CD4-positive, CD25-positive, alpha-beta regulatory T cell (primary cell): ENCODE data around the gene VPS11. TPM values are rescaled to one million over a fixed set of nuclear protein-coding genes. Genes with fewer than 3 reads are reported as not detected.
"Not testable (repeated sequence)": the region's sequence is repeated elsewhere in the genome, so short reads cannot be mapped to it uniquely, and the experiment has no call there.

Source experiments
- ATAC-seq, 2 donors: fragments of 150-1000 bp; cut with Tn5 transposase; one replicate each; pipeline ENCODE4 v1.10.0; 2021; ENCODE audit warnings: low read depth in 2 of 2, moderate number of reproducible peaks in 2 of 2, moderate library complexity in 1 of 2
- DNase-seq, 3 donors: peaks; one replicate each; pipeline versions ENCODE4 v3.0.0 to v3.0.0-alpha.2; 2012 to 2022; ENCODE audit warnings: mixed read lengths in 1 of 3
- H3K27ac ChIP-seq: one replicate; pipeline ENCODE4 v1.7.0; 2013; ENCODE audit warnings: mild to moderate bottlenecking, low read length; ENCODE audit not compliant: insufficient read depth, poor library complexity, severe bottlenecking
- H3K27me3 ChIP-seq: one replicate; pipeline ENCODE4 v1.7.0; 2013; ENCODE audit warnings: low read length; ENCODE audit not compliant: control insufficient read depth, insufficient read depth
- H3K36me3 ChIP-seq: one replicate; pipeline ENCODE4 v1.7.0; 2013; ENCODE audit warnings: mild to moderate bottlenecking, low read length, moderate library complexity; ENCODE audit not compliant: control insufficient read depth, insufficient read depth
- H3K4me1 ChIP-seq: 2 replicates; pipeline ENCODE4 v1.7.0; 2013; ENCODE audit warnings: mild to moderate bottlenecking, low read length; ENCODE audit not compliant: insufficient read depth, control insufficient read depth, poor library complexity, severe bottlenecking
- H3K4me3 ChIP-seq: one replicate; pipeline ENCODE4 v1.7.0; 2013; ENCODE audit warnings: low read depth, mild to moderate bottlenecking, low read length, moderate library complexity
- H3K9me3 ChIP-seq, 2 experiments: 1 replicate in 1 of 2; 2 replicates in 1 of 2; pipeline ENCODE4 v1.7.0; 2013; ENCODE audit warnings: low read length in 2 of 2, mild to moderate bottlenecking in 1 of 2, moderate library complexity in 1 of 2; ENCODE audit not compliant: control insufficient read depth in 2 of 2
- H3K27ac Mint-ChIP-seq, 3 donors: one replicate each; pipeline ENCODE4 v1.8.0; 2020 to 2022; ENCODE audit warnings: mild to moderate bottlenecking in 3 of 3, mixed read lengths in 3 of 3, moderate library complexity in 2 of 3
- H3K27me3 Mint-ChIP-seq: one replicate; pipeline ENCODE4 v1.8.0; 2022; ENCODE audit warnings: mild to moderate bottlenecking, mixed read lengths
- H3K36me3 Mint-ChIP-seq: one replicate; pipeline ENCODE4 v1.8.0; 2020; ENCODE audit warnings: mixed read lengths
- H3K4me1 Mint-ChIP-seq, 4 donors: one replicate each; pipeline ENCODE4 v1.8.0; 2020 to 2022; ENCODE audit warnings: mixed read lengths in 4 of 4, mild to moderate bottlenecking in 1 of 4
- H3K4me3 Mint-ChIP-seq, 4 donors: one replicate each; pipeline ENCODE4 v1.8.0; 2020 to 2022; ENCODE audit warnings: mild to moderate bottlenecking in 4 of 4, mixed read lengths in 4 of 4, moderate library complexity in 3 of 4
- H3K9me3 Mint-ChIP-seq, 7 donors: one replicate each; pipeline ENCODE4 v1.8.0; 2020 to 2022; ENCODE audit warnings: mixed read lengths in 7 of 7, mild to moderate bottlenecking in 3 of 7, moderate library complexity in 2 of 7
- polyA plus RNA-seq, 4 donors: library from polyadenylated mRNA; unstranded; fragments of 300-500 nt; fragmentation: Illumina TruSeq; gene quantifications; one replicate each; pipeline ENCODE4 v1.2.3, GENCODE V29; 2021
- total RNA-seq: library from RNA; stranded (reverse); gene quantifications from one replicate; pipeline ENCODE4 v1.2.3, GENCODE V29; 2022

Gene VPS11
- total and polyA plus RNA-seq, 5 donors from 2014 or later: 53.2 to 78.8 (median 57.2) TPM

- no peaks in the 10 kb centered on the region for H3K27me3 ChIP-seq
- H3K4me1 ChIP-seq: peaks cover 17% of the 10 kb centered on the region
- no peak for ATAC-seq
- DNase-seq: no peak
- peaks cover 0 to 27% (median 14%) of the 10 kb centered on the region in 4 donors for H3K4me1 Mint-ChIP-seq
- H3K27ac ChIP-seq: peak overlapping the region; percentile 88
- no peaks in the 10 kb centered on the region for H3K9me3 ChIP-seq
- H3K27me3 Mint-ChIP-seq: peaks cover 2% of the 10 kb centered on the region
- peaks cover 8% of the 10 kb centered on the region for H3K36me3 Mint-ChIP-seq
- H3K9me3 Mint-ChIP-seq: no peaks in the 10 kb centered on the region
- peaks cover 10% of the 10 kb centered on the region for H3K36me3 ChIP-seq
- H3K27ac Mint-ChIP-seq: peak overlapping the region in 2 of 3 donors; percentile 82 to 90
- peak overlapping the region; percentile 60 for H3K4me3 ChIP-seq
- peak overlapping the region; percentile 82 to 98 (median 94) for H3K4me3 Mint-ChIP-seq
These were observed 37.6 kb upstream of the VPS11 start for GRCh38 chr11:119030029-119030328.

- peak within 1 kb of the TSS; percentile 88 for H3K27ac ChIP-seq
- H3K9me3 ChIP-seq: no peaks in the 10 kb centered on the region
- peak within 1 kb of the TSS; percentile 60 for H3K4me3 ChIP-seq
- DNase-seq (peak; percentile 97 to 99 (median 98)), ATAC-seq (peak; percentile 90)
- H3K27ac Mint-ChIP-seq: peak within 1 kb of the TSS; percentile 84 to 92 (median 90)
- peaks cover 3% of the 10 kb centered on the region for H3K36me3 Mint-ChIP-seq
- H3K4me3 Mint-ChIP-seq: peak within 1 kb of the TSS; percentile 82 to 98 (median 94)
- H3K27me3 Mint-ChIP-seq: peaks cover 5% of the 10 kb centered on the region
- peaks cover 17% of the 10 kb centered on the region for H3K4me1 ChIP-seq
- H3K4me1 Mint-ChIP-seq: peaks cover 0 to 25% (median 12%) of the 10 kb centered on the region in 4 donors
- no peaks in the 10 kb centered on the region for H3K9me3 Mint-ChIP-seq
- H3K36me3 ChIP-seq: peaks cover 5% of the 10 kb centered on the region
- no peaks in the 10 kb centered on the region for H3K27me3 ChIP-seq
These were observed 37.1 kb upstream of the VPS11 start, which contains the start of gene SLC37A4 for GRCh38 chr11:119030329-119031047. Gene SLC37A4, minus strand, starts transcription at chr11:119030877.

GRCh38 chr11:119031912-119032280, 35.7 kb upstream of the VPS11 start:
- H3K4me3 Mint-ChIP-seq: peak overlapping the region in 1 of 4 donors; percentile 8
- H3K4me1 ChIP-seq: peaks cover 17% of the 10 kb centered on the region
- H3K27me3 Mint-ChIP-seq: peaks cover 5% of the 10 kb centered on the region
- no peak for DNase-seq
- H3K27ac ChIP-seq: no peak overlapping the region
- no peak for ATAC-seq
- H3K27ac Mint-ChIP-seq: peak overlapping the region in 1 of 3 donors; percentile 32
- H3K9me3 ChIP-seq: no peaks in the 10 kb centered on the region
- H3K9me3 Mint-ChIP-seq: no peaks in the 10 kb centered on the region
- H3K36me3 ChIP-seq: no peaks in the 10 kb centered on the region
- H3K4me1 Mint-ChIP-seq: peaks cover 0 to 23% (median 10%) of the 10 kb centered on the region in 4 donors
- no peaks in the 10 kb centered on the region for H3K36me3 Mint-ChIP-seq
- H3K27me3 ChIP-seq: no peaks in the 10 kb centered on the region
- no peak overlapping the region for H3K4me3 ChIP-seq

- not testable (repeated sequence) for H3K27me3 Mint-ChIP-seq, ATAC-seq
These were observed 34.2 kb upstream of the VPS11 start for GRCh38 chr11:119033421-119033820.

GRCh38 chr11:119034813-119035212, 32.8 kb upstream of the VPS11 start:
- ATAC-seq (no peak), DNase-seq (no peak)
- peaks cover 0 to 13% (median 5%) of the 10 kb centered on the region in 4 donors for H3K4me1 Mint-ChIP-seq
- no peaks in the 10 kb centered on the region for H3K36me3 Mint-ChIP-seq
- no peaks in the 10 kb centered on the region for H3K9me3 Mint-ChIP-seq
- H3K27me3 Mint-ChIP-seq: peaks cover 10% of the 10 kb centered on the region
- H3K27ac ChIP-seq: no peak overlapping the region
- no peak overlapping the region for H3K4me3 ChIP-seq
- H3K27me3 ChIP-seq: no peaks in the 10 kb centered on the region
- H3K9me3 ChIP-seq: no peaks in the 10 kb centered on the region
- no peak overlapping the region for H3K4me3 Mint-ChIP-seq
- H3K36me3 ChIP-seq: no peaks in the 10 kb centered on the region
- peaks cover 7% of the 10 kb centered on the region for H3K4me1 ChIP-seq
- peak overlapping the region in 1 of 3 donors; percentile 48 for H3K27ac Mint-ChIP-seq

More at GRCh38 chr11:119033421-119033820, 34.2 kb upstream of the VPS11 start:
- not testable (repeated sequence) for H3K9me3 ChIP-seq, H3K36me3 ChIP-seq, H3K4me3 Mint-ChIP-seq, H3K27me3 ChIP-seq, H3K9me3 Mint-ChIP-seq, H3K27ac Mint-ChIP-seq, H3K4me3 ChIP-seq, H3K36me3 Mint-ChIP-seq, H3K27ac ChIP-seq, DNase-seq
- peaks cover 0 to 21% (median 10%) of the 10 kb centered on the region in 4 donors for H3K4me1 Mint-ChIP-seq
- peaks cover 17% of the 10 kb centered on the region for H3K4me1 ChIP-seq

- ATAC-seq: no peak
These were observed 28.7 kb upstream of the VPS11 start for GRCh38 chr11:119038884-119039283.

GRCh38 chr11:119039471-119039870, 28.1 kb upstream of the VPS11 start:
- H3K27ac Mint-ChIP-seq, H3K27me3 Mint-ChIP-seq, ATAC-seq, H3K9me3 Mint-ChIP-seq, H3K4me1 Mint-ChIP-seq, H3K27ac ChIP-seq, H3K4me3 Mint-ChIP-seq, H3K27me3 ChIP-seq, H3K36me3 ChIP-seq, H3K4me1 ChIP-seq, H3K36me3 Mint-ChIP-seq, H3K9me3 ChIP-seq, H3K4me3 ChIP-seq, DNase-seq: not testable (repeated sequence)

More at GRCh38 chr11:119038884-119039283, 28.7 kb upstream of the VPS11 start:
- H3K27me3 ChIP-seq: no peaks in the 10 kb centered on the region
- DNase-seq: no peak
- H3K27ac ChIP-seq: no peak overlapping the region
- no peaks in the 10 kb centered on the region for H3K4me1 ChIP-seq
- Mint-ChIP-seq H3K27ac (no peak overlapping the region), H3K4me3 (no peak overlapping the region), H3K36me3 (no peaks in the 10 kb centered on the region), H3K27me3 (peaks cover 10% of the 10 kb centered on the region), H3K9me3 (no peaks in the 10 kb centered on the region), H3K4me1 (peaks cover 0 to 4% (median 0%) of the 10 kb centered on the region in 4 donors)
- H3K4me3 ChIP-seq: no peak overlapping the region
- H3K36me3 ChIP-seq: no peaks in the 10 kb centered on the region
- H3K9me3 ChIP-seq: no peaks in the 10 kb centered on the region
